PC-3 (cell line): ENCODE measurements around the gene AKAP9. TPM values are rescaled to one million over a fixed set of nuclear protein-coding genes. Genes with fewer than 3 reads are reported as not detected.
"Not testable (repeated sequence)": the region's sequence is repeated elsewhere in the genome, so short reads cannot be mapped to it uniquely, and the experiment has no call there.

Source experiments
- ATAC-seq: fragments of 200-7000 bp; cut with Tn5 transposase; 2 replicates; pipeline ENCODE4 v1.9.1; 2020; ENCODE audit warnings: mild to moderate bottlenecking, moderate library complexity
- BruUV-seq: library from RNA; stranded (reverse); fragments of 400-500 nt; replicated peaks from 2 replicates; lab custom pipeline; 2021; lab: Mats Ljungman, UMichigan
- CTCF ChIA-PET: fragments of 300-600 bp; sonication (Branson Sonifier 250); formaldehyde crosslinking; loops from one replicate; lab custom pipeline; 2022; ENCODE audit warnings: antibody characterized with exemption; lab: Charles Lee
- POLR2A ChIA-PET: fragments of 300-600 bp; sonication (Branson Sonifier 250); formaldehyde crosslinking; loops from one replicate; lab custom pipeline; 2022; ENCODE audit warnings: antibody characterized with exemption; ENCODE audit not compliant: unreplicated experiment; lab: Charles Lee
- DNase-seq: peaks from one replicate; pipeline ENCODE4 v3.0.0-alpha.2; 2015
- H2AFZ ChIP-seq: fragments of 300-600 bp; sonication (generic); 2 replicates; pipeline ENCODE4 v1.6.0; 2016; ENCODE audit warnings: antibody characterized with exemption, low read length
- H3F3A ChIP-seq: fragments of 300-600 bp; sonication (generic); one replicate; pipeline ENCODE4 v1.6.0; 2017; ENCODE audit warnings: antibody characterized with exemption, low read length, control low read depth, mild to moderate bottlenecking; ENCODE audit not compliant: unreplicated experiment
- H3K27ac ChIP-seq: fragments of 300-600 bp; sonication (generic); 2 replicates; pipeline ENCODE4 v1.5.1; 2016; ENCODE audit warnings: mild to moderate bottlenecking, low read length
- H3K27me3 ChIP-seq: fragments of 300-600 bp; sonication (generic); 2 replicates; pipeline ENCODE4 v1.6.1; 2016; ENCODE audit warnings: low read length, mixed read lengths
- H3K36me3 ChIP-seq: fragments of 300-600 bp; sonication (generic); 2 replicates; pipeline ENCODE4 v1.6.1; 2016; ENCODE audit warnings: low read depth, mixed run types, low read length, mixed read lengths
- H3K4me1 ChIP-seq: fragments of 300-600 bp; sonication (generic); 2 replicates; pipeline ENCODE4 v1.5.1; 2016; ENCODE audit warnings: low read length; ENCODE audit not compliant: insufficient read depth
- H3K4me2 ChIP-seq: fragments of 300-600 bp; sonication (generic); 2 replicates; pipeline ENCODE4 v1.6.0; 2016; ENCODE audit warnings: low read length
- H3K4me3 ChIP-seq: fragments of 300-600 bp; sonication (generic); 2 replicates; pipeline ENCODE4 v1.5.1; 2016; ENCODE audit warnings: mild to moderate bottlenecking, low read length, mixed read lengths
- H3K79me2 ChIP-seq: fragments of 300-600 bp; sonication (generic); 2 replicates; pipeline ENCODE4 v1.6.1; 2017; ENCODE audit warnings: low read length, mixed read lengths
- H3K9ac ChIP-seq: fragments of 300-600 bp; sonication (generic); 2 replicates; pipeline ENCODE4 v1.6.0; 2016; ENCODE audit warnings: mild to moderate bottlenecking, low read length
- H3K9me2 ChIP-seq: fragments of 300-600 bp; sonication (generic); replicated peaks from 2 replicates; pipeline ENCODE4 v1.6.1; 2016; ENCODE audit warnings: mixed run types, low read length, mixed read lengths
- H3K9me3 ChIP-seq: fragments of 300-600 bp; sonication (generic); 2 replicates; pipeline ENCODE4 v1.6.1; 2016; ENCODE audit warnings: low read length, mixed read lengths
- H4K20me1 ChIP-seq: fragments of 300-600 bp; sonication (generic); 2 replicates; pipeline ENCODE4 v1.6.1; 2016; ENCODE audit warnings: low read length, mixed read lengths
- CTCF ChIP-seq: fragments of 300-600 bp; sonication (generic); conservative IDR thresholded peaks from 2 replicates; pipeline ENCODE4 v1.5.1; 2017; ENCODE audit warnings: antibody characterized with exemption, low read depth, mild to moderate bottlenecking, low read length
- EZH2 ChIP-seq: fragments of 300-600 bp; sonication (generic); IDR thresholded peaks from one replicate; pipeline ENCODE4 v1.6.1; 2017; ENCODE audit warnings: antibody characterized with exemption, mild to moderate bottlenecking, low read length; ENCODE audit not compliant: unreplicated experiment
- EZH2phosphoT487 ChIP-seq: fragments of 300-600 bp; sonication (generic); IDR thresholded peaks from 2 replicates; pipeline ENCODE4 v1.6.1; 2018; ENCODE audit warnings: mild to moderate bottlenecking, antibody characterized with exemption, low read length, borderline replicate concordance
- intact Hi-C: fragments of 100-400 bp; cut with micrococcal nuclease; formaldehyde crosslinking; loops from 2 replicates; pipeline ENCODE4 v1.9.0; 2023
- total RNA-seq: library from RNA; depleted of rRNA; stranded (reverse); fragments of >200 nt; gene quantifications from 2 replicates; pipeline ENCODE4 v1.2.3, GENCODE V29; 2014

AKAP9 gene
- total RNA-seq, 1 experiment from 2014 or later = 24.9 TPM

GRCh38 chr7:91940171-91940570 is 491 bp upstream of the AKAP9 start:
- ChIA-PET CTCF (interaction anchor here (0.7 to 3.7 kb wide), 2 partner anchors 9 to 59 kb away, joined by 7 to 12 read pairs; partner anchors contain the start of gene MTERF1), POLR2A (no interaction called here)
- H3K4me3 ChIP-seq = peak overlapping the region; percentile 76
- peak overlapping the region; percentile 85 for H3K4me2 ChIP-seq
- ATAC-seq (peak; percentile 25), DNase-seq (peak; percentile 28)
- no peaks in the 10 kb centered on the region for H3K9me3 ChIP-seq
- H3K9me2 ChIP-seq = no peaks in the 10 kb centered on the region
- no peaks in the 10 kb centered on the region for H3K27me3 ChIP-seq
- H3K9ac ChIP-seq = peak overlapping the region; percentile 88
- BruUV-seq = TSS peak; percentile 94
- H2AFZ ChIP-seq = peak overlapping the region; percentile 89
- peak overlapping the region; percentile 58 for H3K27ac ChIP-seq
- H3K79me2 ChIP-seq = peaks cover 42% of the 10 kb centered on the region
- H3K4me1 ChIP-seq = peaks cover 19% of the 10 kb centered on the region
- H4K20me1 ChIP-seq = 0 out of 2 replicates have a peak, but pooled peaks cover 5% of the 10 kb centered on the region
- no peaks in the 10 kb centered on the region for H3F3A ChIP-seq
- no peak for TF ChIP-seq CTCF
- TF ChIP-seq EZH2phosphoT487 = no peak
- TF ChIP-seq EZH2 = no peak
- intact Hi-C loops = loop anchor here (2.0 to 5.0 kb wide), 4 partner anchors 43 to 237 kb away; partner anchors contain the start of genes LRRD1 and MTERF1
- H3K36me3 ChIP-seq = no peaks in the 10 kb centered on the region

- intact Hi-C loops = loop anchor here (2.0 to 5.0 kb wide), 4 partner anchors 44 to 236 kb away; partner anchors contain the start of genes LRRD1 and MTERF1
- Histone ChIP-seq H3K27me3 (no peaks in the 10 kb centered on the region), H3K4me1 (peaks cover 22% of the 10 kb centered on the region), H3K79me2 (peaks cover 54% of the 10 kb centered on the region), H3K4me3 (peak overlapping the region; percentile 76), H2AFZ (peak overlapping the region; percentile 89), H3K9me2 (no peaks in the 10 kb centered on the region), H4K20me1 (peaks cover 9% of the 10 kb centered on the region; the same call in 1 of the 2 replicates), H3K36me3 (no peaks in the 10 kb centered on the region), H3K9ac (peak overlapping the region; percentile 88), H3K4me2 (peak overlapping the region; percentile 85), H3K27ac (peak overlapping the region; percentile 58), H3F3A (no peaks in the 10 kb centered on the region), H3K9me3 (no peaks in the 10 kb centered on the region)
- ATAC-seq (peak; percentile 34), DNase-seq (peak; percentile 41)
- BruUV-seq = no TSS peak
- TF ChIP-seq EZH2 (no peak), EZH2phosphoT487 (no peak), CTCF (no peak)
- ChIA-PET POLR2A (interaction anchor here (0.5 kb wide), 1 partner anchor 164 kb away, joined by 3 read pairs; no protein-coding TSS in a partner anchor), CTCF (interaction anchor here (0.7 to 3.7 kb wide), 2 partner anchors 61 to 401 kb away, joined by 3 to 12 read pairs; partner anchors contain the start of gene MTERF1)
These were observed 788 bp downstream of the AKAP9 start for GRCh38 chr7:91941450-91941849.

- peaks cover 22% of the 10 kb centered on the region for H3K4me1 ChIP-seq
- H3F3A ChIP-seq = no peaks in the 10 kb centered on the region
- no peaks in the 10 kb centered on the region for H3K36me3 ChIP-seq
- no peaks in the 10 kb centered on the region for H3K27me3 ChIP-seq
- peaks cover 63% of the 10 kb centered on the region for H3K79me2 ChIP-seq
- peaks cover 9% of the 10 kb centered on the region; the same call in 1 of the 2 replicates for H4K20me1 ChIP-seq
- H3K9me2 ChIP-seq = no peaks in the 10 kb centered on the region
- H3K27ac ChIP-seq = no peak overlapping the region
- intact Hi-C loops = loop anchor here (5.0 kb wide), 2 partner anchors 45 to 235 kb away; partner anchors contain the start of gene LRRD1
- TF ChIP-seq EZH2phosphoT487 (no peak), CTCF (no peak), EZH2 (no peak)
- BruUV-seq = no TSS peak
- DNase-seq = no peak
- no peak overlapping the region for H3K9ac ChIP-seq
- peak overlapping the region; percentile 85 for H3K4me2 ChIP-seq
- ChIA-PET POLR2A (no interaction called here), CTCF (interaction anchor here (3.7 kb wide), 1 partner anchor 62 kb away, joined by 12 read pairs; the partner anchor contains the start of gene MTERF1)
- ATAC-seq = no peak
- H3K9me3 ChIP-seq = no peaks in the 10 kb centered on the region
- H3K4me3 ChIP-seq = peak overlapping the region; percentile 76
- no peak overlapping the region for H2AFZ ChIP-seq
These were observed 1.6 kb downstream of the AKAP9 start for GRCh38 chr7:91942312-91942711.

GRCh38 chr7:91944970-91945369 is 4.3 kb downstream of the AKAP9 start:
- H3K27me3 ChIP-seq, BruUV-seq, H3K9me2 ChIP-seq, H3K36me3 ChIP-seq, H3F3A ChIP-seq, H2AFZ ChIP-seq, DNase-seq, ATAC-seq, POLR2A ChIA-PET, H3K9ac ChIP-seq, H3K9me3 ChIP-seq, H3K27ac ChIP-seq, H3K4me3 ChIP-seq, H3K4me2 ChIP-seq: not testable (repeated sequence)
- Histone ChIP-seq H3K4me1 (peaks cover 24% of the 10 kb centered on the region), H3K79me2 (peaks cover 83% of the 10 kb centered on the region), H4K20me1 (peaks cover 16% of the 10 kb centered on the region)
- CTCF ChIA-PET = interaction anchor here (0.5 to 1.1 kb wide), 3 partner anchors 60 to 1316 kb away, joined by 3 to 9 read pairs (median 3); partner anchors contain the start of gene MTERF1
- intact Hi-C loops = loop anchor here (1.0 to 5.0 kb wide), 3 partner anchors 48 to 232 kb away; partner anchors contain the start of genes LRRD1 and MTERF1
